Measurements from ENCODE around the gene LHX1. TPM values are rescaled to one million over a fixed set of nuclear protein-coding genes. Genes with fewer than 3 reads are reported as not detected.

Gene LHX1
- not detected in 2 replicates for total RNA-seq

GRCh38 chr17:36937001-36937958 lies at the start of gene LHX1:
Gene LHX1, plus strand, starts transcription at chr17:36937475. Its CDS starts 723 bp downstream, at chr17:36938198.

DNA sequence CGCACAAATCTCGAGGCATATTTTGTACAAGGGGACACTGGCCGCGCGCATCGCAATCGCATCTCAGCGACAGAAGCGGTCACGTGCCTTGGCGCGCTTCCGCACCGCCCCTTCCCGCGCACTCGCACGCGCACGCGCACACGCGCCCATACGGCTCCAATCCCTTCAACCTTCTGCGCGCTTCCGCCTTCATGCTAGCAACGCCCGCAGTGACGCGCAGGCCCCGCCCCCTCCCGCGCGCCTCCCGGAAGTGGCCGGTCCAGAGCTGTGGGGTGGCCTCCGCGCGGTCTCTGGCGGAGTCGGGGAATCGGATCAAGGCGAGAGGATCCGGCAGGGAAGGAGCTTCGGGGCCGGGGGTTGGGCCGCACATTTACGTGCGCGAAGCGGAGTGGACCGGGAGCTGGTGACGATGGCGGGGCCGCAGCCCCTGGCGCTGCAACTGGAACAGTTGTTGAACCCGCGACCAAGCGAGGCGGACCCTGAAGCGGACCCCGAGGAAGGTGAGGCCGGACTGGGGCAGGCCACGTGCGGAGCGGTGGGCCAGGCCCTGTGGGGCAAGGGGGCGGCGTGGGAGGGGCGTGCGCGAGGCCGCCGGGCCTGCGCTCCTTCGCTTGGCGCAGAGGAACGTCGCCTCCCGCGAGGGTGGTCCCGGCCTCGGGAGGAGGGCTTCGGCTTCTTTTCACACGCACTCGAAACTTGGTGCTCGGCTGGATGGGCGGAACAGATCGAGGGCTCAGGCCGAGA lies 11.6 kb downstream of the LHX1 start, which contains the start of gene AATF:
Gene AATF (plus strand): TSS at position 238 of the 744 bp plus-strand sequence. CDS start 172 bp downstream, at position 410.

Other genes with a start within 250 kb of the LHX1 start
- gene AATF, start 11.5 kb downstream of the LHX1 start, total RNA-seq, result 37.1 and 42.8 TPM in 2 replicates